ENCODE data around the gene KRTAP12-1. TPM values are rescaled to one million over a fixed set of nuclear protein-coding genes. Genes with fewer than 3 reads are reported as not detected.

KRTAP12-1 gene
- polyA plus RNA-seq, 3 donors, result not detected

DNA sequence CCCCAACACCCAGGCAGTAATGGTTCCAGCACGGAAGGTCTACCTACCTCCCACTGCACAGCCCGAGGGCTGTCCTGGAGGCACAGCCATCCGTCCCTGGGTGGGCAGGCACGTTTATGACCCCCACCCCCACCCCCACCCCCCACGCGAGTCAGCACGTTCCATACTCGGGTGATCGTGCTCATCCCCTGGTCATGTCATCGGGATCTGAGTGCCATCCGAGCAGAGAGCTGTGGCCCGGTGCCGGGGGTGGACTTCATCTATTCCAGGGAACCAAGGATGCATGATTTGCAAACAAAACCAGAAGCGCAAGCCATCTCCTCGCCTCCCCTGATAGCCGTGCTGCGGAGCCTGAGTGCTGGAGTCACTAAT, 28.3 kb upstream of the KRTAP12-1 start:
- no peak overlapping the region for H3K27ac Mint-ChIP-seq
- H3K4me3 Mint-ChIP-seq, result peak overlapping the region in 1 of 2 donors; percentile 64
- H3K4me1 Mint-ChIP-seq, result peaks cover 1% of the 10 kb centered on the region
- no peaks in the 10 kb centered on the region for H3K4me1 ChIP-seq (ENCODE audit: control insufficient read depth in 1 of 2, insufficient read depth in 2 of 2, low read length in 2 of 2)
- 4% methylated on average over 10 of the region's 17 CpGs for WGBS (ENCODE audit: insufficient coverage)
- H3K9me3 Mint-ChIP-seq, result peaks cover 8 to 38% (median 21%) of the 10 kb centered on the region in 7 donors
- no peaks in the 10 kb centered on the region for H3K36me3 ChIP-seq (replicated peaks in 1 of 2; ENCODE audit: control insufficient read depth in 1 of 2, insufficient read depth in 2 of 2, low read length in 2 of 2)
- H3K27ac ChIP-seq (ENCODE audit: low read depth in 1 of 2, low read length in 2 of 2), result no peak overlapping the region
- no peaks in the 10 kb centered on the region for H4K20me1 ChIP-seq (ENCODE audit: insufficient read depth, low read length)
- H3K27me3 ChIP-seq (ENCODE audit: control insufficient read depth in 2 of 2, insufficient read depth in 2 of 2, low read length in 2 of 2), result peaks cover 71 to 93% of the 10 kb centered on the region in 2 donors
- H3K36me3 Mint-ChIP-seq, result peaks cover 0 to 12% of the 10 kb centered on the region in 2 donors
- no peaks in the 10 kb centered on the region for H3K79me2 ChIP-seq (ENCODE audit: insufficient read depth, low read length)
- intact Hi-C loops (cut with micrococcal nuclease), result no loop called here
- TF ChIP-seq, protein P1, sequence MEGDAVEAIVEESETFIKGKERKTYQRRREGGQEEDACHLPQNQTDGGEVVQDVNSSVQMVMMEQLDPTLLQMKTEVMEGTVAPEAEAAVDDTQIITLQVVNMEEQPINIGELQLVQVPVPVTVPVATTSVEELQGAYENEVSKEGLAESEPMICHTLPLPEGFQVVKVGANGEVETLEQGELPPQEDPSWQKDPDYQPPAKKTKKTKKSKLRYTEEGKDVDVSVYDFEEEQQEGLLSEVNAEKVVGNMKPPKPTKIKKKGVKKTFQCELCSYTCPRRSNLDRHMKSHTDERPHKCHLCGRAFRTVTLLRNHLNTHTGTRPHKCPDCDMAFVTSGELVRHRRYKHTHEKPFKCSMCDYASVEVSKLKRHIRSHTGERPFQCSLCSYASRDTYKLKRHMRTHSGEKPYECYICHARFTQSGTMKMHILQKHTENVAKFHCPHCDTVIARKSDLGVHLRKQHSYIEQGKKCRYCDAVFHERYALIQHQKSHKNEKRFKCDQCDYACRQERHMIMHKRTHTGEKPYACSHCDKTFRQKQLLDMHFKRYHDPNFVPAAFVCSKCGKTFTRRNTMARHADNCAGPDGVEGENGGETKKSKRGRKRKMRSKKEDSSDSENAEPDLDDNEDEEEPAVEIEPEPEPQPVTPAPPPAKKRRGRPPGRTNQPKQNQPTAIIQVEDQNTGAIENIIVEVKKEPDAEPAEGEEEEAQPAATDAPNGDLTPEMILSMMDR (IDR thresholded peaks at IDR 0.05), result no peak
- H3K9ac ChIP-seq (ENCODE audit: insufficient read depth, low read length, poor library complexity, severe bottlenecking), result no peak overlapping the region
- H3K4me3 ChIP-seq (replicated peaks in 1 of 3; ENCODE audit: low read depth in 2 of 3, low read length in 3 of 3), result no peak overlapping the region
- no peak for DNase-seq
- no peak overlapping the region for H2AFZ ChIP-seq (ENCODE audit: insufficient read depth, low read depth, low read length, poor library complexity, severe bottlenecking)
- no peak overlapping the region for H3K4me2 ChIP-seq (replicated peaks; ENCODE audit: extremely low read depth, low read length, poor library complexity, severe bottlenecking)
- peaks cover 7 to 52% of the 10 kb centered on the region in 2 donors for H3K9me3 ChIP-seq (replicated peaks in 1 of 2; ENCODE audit: control insufficient read depth in 1 of 2, insufficient read depth in 1 of 2, low read length in 2 of 2)
- H3K27me3 Mint-ChIP-seq (ENCODE audit: low read depth in 3 of 3), result peaks cover 93 to 100% (median 98%) of the 10 kb centered on the region in 3 donors

DNA sequence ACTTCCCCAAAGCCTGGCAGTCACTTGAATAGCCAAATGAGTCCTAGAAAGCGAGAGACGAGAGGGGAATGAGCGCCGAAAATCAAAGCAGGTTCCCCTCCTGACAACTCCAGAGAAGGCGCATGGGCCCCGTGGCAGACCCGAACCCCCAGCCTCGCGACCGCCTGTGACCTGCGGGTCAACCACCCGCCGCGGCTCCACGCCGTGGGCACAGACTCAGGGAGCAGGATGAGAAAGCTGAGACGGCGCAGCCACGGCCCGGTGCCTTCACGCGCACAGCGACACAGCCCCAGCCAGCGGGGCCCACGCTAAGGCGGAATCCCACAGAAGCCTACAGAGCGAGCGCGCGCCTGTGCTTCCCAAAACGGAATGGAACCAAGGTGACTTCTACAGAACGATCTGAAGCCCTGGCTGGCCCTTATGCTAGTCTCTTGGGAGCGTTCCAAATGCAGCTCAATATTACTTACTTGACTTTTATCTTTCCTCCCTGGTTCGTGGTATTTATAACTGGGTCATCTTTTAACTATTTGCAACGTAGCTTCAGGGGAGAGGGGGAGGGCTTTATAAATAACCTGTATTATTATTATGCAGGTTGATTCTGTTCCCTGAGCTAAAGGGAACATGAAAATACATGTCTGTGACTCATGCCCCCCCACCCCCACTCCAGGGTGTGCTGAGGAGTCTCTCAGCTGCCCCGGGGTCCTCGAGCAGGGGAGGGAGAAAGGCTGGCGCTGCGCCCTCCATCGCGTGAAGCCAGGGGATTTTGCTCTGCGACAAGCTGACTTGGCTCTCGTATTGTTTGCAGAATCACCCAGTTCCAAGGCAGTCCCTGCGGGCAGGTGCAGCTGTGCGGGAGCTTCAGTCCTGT, 27.7 kb upstream of the KRTAP12-1 start:
- no peak overlapping the region for H2AFZ ChIP-seq (ENCODE audit: insufficient read depth, low read depth, low read length, poor library complexity, severe bottlenecking)
- 3% methylated on average over 37 of the region's 45 CpGs for WGBS (ENCODE audit: insufficient coverage)
- Mint-ChIP-seq H3K27me3 (ENCODE audit: low read depth in 3 of 3) (peaks cover 93 to 100% (median 98%) of the 10 kb centered on the region in 3 donors), H3K4me1 (peaks cover 1% of the 10 kb centered on the region), H3K27ac (no peak overlapping the region), H3K4me3 (peak overlapping the region in 1 of 2 donors; percentile 80), H3K36me3 (peaks cover 0 to 12% of the 10 kb centered on the region in 2 donors), H3K9me3 (peaks cover 8 to 43% (median 24%) of the 10 kb centered on the region in 7 donors)
- H3K4me1 ChIP-seq (ENCODE audit: control insufficient read depth in 1 of 2, insufficient read depth in 2 of 2, low read length in 2 of 2), result no peaks in the 10 kb centered on the region
- H3K9ac ChIP-seq (ENCODE audit: insufficient read depth, low read length, poor library complexity, severe bottlenecking), result no peak overlapping the region
- no peaks in the 10 kb centered on the region for H3K36me3 ChIP-seq (replicated peaks in 1 of 2; ENCODE audit: control insufficient read depth in 1 of 2, insufficient read depth in 2 of 2, low read length in 2 of 2)
- H3K9me3 ChIP-seq (replicated peaks in 1 of 2; ENCODE audit: control insufficient read depth in 1 of 2, insufficient read depth in 1 of 2, low read length in 2 of 2), result peaks cover 7 to 52% of the 10 kb centered on the region in 2 donors
- H3K79me2 ChIP-seq (ENCODE audit: insufficient read depth, low read length), result no peaks in the 10 kb centered on the region
- no peaks in the 10 kb centered on the region for H4K20me1 ChIP-seq (ENCODE audit: insufficient read depth, low read length)
- TF ChIP-seq, protein P1 (IDR thresholded peaks at IDR 0.05), result no peak
- H3K27ac ChIP-seq (ENCODE audit: low read depth in 1 of 2, low read length in 2 of 2), result no peak overlapping the region
- H3K4me3 ChIP-seq (replicated peaks in 1 of 3; ENCODE audit: low read depth in 2 of 3, low read length in 3 of 3), result no peak overlapping the region
- peaks cover 65 to 90% of the 10 kb centered on the region in 2 donors for H3K27me3 ChIP-seq (ENCODE audit: control insufficient read depth in 2 of 2, insufficient read depth in 2 of 2, low read length in 2 of 2)
- intact Hi-C loops (cut with micrococcal nuclease), result no loop called here
- no peak overlapping the region for H3K4me2 ChIP-seq (replicated peaks; ENCODE audit: extremely low read depth, low read length, poor library complexity, severe bottlenecking)
- DNase-seq, result no peak

All from CD14-positive monocyte (primary cell).